SK-N-SH treated with all-trans-retinoic acid at 6 μM for 48 hours (cell line): ENCODE data around the gene ANKRD26.

ENCODE experiments used
- CSDC2 ChIP-seq: fragments of 250-450 bp; sonication (Bioruptor Pico); IDR thresholded peaks from 2 replicates; pipeline ENCODE4 v1.5.0; 2020; ENCODE audit warnings: mild to moderate bottlenecking, moderate library complexity
- ESRRG ChIP-seq: fragments of 250-450 bp; sonication (Bioruptor Pico); IDR thresholded peaks from 2 replicates; pipeline ENCODE4 v1.6.1; 2021; ENCODE audit warnings: mild to moderate bottlenecking
- GLIS3 ChIP-seq: fragments of 250-450 bp; sonication (Bioruptor Pico); IDR thresholded peaks from 2 replicates; pipeline ENCODE4 v1.5.0; 2020; ENCODE audit warnings: mild to moderate bottlenecking, moderate library complexity
- PPARA ChIP-seq: fragments of 250-450 bp; sonication (Bioruptor Pico); IDR thresholded peaks from 2 replicates; pipeline ENCODE4 v1.5.0; 2020; ENCODE audit warnings: mild to moderate bottlenecking, borderline replicate concordance
- TCF4 ChIP-seq: fragments of 250-450 bp; sonication (Bioruptor Pico); IDR thresholded peaks from 2 replicates; pipeline ENCODE4 v1.8.0; 2021; ENCODE audit warnings: mild to moderate bottlenecking, moderate library complexity, borderline replicate concordance
- ZFP30 ChIP-seq: fragments of 450-650 bp; formaldehyde crosslinking; IDR thresholded peaks from 2 replicates; pipeline ENCODE4 v1.5.0; 2022; ENCODE audit warnings: mild to moderate bottlenecking, moderate library complexity
- ZNF8 ChIP-seq: fragments of 450-650 bp; formaldehyde crosslinking; IDR thresholded peaks from 2 replicates; pipeline ENCODE4 v1.5.0; 2020; ENCODE audit warnings: mild to moderate bottlenecking, moderate library complexity
- TF ChIP-seq, protein P1 (sequence below): fragments of 250-450 bp; sonication (Bioruptor Pico); IDR thresholded peaks from 2 replicates; pipeline ENCODE4 v1.5.1; 2021; ENCODE audit warnings: mild to moderate bottlenecking, moderate library complexity
- TF ChIP-seq, protein P2 (sequence below): fragments of 250-450 bp; sonication (Bioruptor Pico); IDR thresholded peaks from 2 replicates; pipeline ENCODE4 v1.5.1; 2020; ENCODE audit warnings: low read depth, mild to moderate bottlenecking, moderate library complexity
- TF ChIP-seq, protein P3 (sequence below): fragments of 250-450 bp; sonication (Bioruptor Pico); IDR thresholded peaks from 2 replicates; pipeline ENCODE4 v1.5.0; 2020; ENCODE audit warnings: mild to moderate bottlenecking, moderate library complexity
- TF ChIP-seq, protein P4 (sequence below): fragments of 250-450 bp; sonication (Bioruptor Pico); IDR thresholded peaks from 2 replicates; pipeline ENCODE4 v1.8.0; 2020; ENCODE audit warnings: mild to moderate bottlenecking, moderate library complexity, borderline replicate concordance

DNA sequence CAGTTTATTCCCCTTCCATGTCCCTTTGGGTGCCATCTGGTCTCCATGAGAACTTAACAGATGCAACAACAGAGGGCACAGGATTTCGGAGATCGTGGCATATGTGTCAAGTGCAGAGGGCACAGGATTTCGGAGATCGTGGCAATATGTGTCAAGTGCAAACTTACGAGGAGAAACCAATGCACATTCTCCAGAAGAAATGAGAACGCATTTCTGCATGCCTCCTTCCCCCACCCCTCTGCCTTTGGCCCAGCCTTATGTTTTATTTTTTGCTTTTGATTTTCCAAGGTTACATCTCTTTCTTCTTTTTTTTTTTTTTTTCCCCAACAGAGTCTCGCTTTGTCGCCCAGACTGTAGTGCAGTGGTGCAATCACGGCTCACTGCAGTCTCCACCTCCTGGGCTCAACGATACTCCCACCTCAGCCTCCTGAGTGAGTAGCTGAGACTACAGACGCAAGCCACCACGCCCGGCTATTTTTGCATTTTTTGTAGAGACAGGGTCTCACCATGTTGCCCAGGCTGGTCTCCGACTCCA, 586 bp upstream of the ANKRD26 start:
- no peak for TF ChIP-seq CSDC2 (CRISPR knock-in tag)
- TF ChIP-seq, protein P1, sequence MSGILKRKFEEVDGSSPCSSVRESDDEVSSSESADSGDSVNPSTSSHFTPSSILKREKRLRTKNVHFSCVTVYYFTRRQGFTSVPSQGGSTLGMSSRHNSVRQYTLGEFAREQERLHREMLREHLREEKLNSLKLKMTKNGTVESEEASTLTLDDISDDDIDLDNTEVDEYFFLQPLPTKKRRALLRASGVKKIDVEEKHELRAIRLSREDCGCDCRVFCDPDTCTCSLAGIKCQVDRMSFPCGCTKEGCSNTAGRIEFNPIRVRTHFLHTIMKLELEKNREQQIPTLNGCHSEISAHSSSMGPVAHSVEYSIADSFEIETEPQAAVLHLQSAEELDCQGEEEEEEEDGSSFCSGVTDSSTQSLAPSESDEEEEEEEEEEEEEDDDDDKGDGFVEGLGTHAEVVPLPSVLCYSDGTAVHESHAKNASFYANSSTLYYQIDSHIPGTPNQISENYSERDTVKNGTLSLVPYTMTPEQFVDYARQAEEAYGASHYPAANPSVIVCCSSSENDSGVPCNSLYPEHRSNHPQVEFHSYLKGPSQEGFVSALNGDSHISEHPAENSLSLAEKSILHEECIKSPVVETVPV (CRISPR knock-in tag), result no peak
- no peak for TF ChIP-seq GLIS3 (CRISPR knock-in tag)
- TF ChIP-seq, protein P2, sequence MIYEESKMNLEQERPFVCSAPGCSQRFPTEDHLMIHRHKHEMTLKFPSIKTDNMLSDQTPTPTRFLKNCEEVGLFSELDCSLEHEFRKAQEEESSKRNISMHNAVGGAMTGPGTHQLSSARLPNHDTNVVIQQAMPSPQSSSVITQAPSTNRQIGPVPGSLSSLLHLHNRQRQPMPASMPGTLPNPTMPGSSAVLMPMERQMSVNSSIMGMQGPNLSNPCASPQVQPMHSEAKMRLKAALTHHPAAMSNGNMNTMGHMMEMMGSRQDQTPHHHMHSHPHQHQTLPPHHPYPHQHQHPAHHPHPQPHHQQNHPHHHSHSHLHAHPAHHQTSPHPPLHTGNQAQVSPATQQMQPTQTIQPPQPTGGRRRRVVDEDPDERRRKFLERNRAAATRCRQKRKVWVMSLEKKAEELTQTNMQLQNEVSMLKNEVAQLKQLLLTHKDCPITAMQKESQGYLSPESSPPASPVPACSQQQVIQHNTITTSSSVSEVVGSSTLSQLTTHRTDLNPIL (CRISPR knock-in tag), result no peak
- TF ChIP-seq, protein P3, sequence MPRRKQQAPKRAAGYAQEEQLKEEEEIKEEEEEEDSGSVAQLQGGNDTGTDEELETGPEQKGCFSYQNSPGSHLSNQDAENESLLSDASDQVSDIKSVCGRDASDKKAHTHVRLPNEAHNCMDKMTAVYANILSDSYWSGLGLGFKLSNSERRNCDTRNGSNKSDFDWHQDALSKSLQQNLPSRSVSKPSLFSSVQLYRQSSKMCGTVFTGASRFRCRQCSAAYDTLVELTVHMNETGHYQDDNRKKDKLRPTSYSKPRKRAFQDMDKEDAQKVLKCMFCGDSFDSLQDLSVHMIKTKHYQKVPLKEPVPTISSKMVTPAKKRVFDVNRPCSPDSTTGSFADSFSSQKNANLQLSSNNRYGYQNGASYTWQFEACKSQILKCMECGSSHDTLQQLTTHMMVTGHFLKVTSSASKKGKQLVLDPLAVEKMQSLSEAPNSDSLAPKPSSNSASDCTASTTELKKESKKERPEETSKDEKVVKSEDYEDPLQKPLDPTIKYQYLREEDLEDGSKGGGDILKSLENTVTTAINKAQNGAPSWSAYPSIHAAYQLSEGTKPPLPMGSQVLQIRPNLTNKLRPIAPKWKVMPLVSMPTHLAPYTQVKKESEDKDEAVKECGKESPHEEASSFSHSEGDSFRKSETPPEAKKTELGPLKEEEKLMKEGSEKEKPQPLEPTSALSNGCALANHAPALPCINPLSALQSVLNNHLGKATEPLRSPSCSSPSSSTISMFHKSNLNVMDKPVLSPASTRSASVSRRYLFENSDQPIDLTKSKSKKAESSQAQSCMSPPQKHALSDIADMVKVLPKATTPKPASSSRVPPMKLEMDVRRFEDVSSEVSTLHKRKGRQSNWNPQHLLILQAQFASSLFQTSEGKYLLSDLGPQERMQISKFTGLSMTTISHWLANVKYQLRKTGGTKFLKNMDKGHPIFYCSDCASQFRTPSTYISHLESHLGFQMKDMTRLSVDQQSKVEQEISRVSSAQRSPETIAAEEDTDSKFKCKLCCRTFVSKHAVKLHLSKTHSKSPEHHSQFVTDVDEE (CRISPR knock-in tag), result no peak
- TF ChIP-seq PPARA (CRISPR knock-in tag), result no peak
- TF ChIP-seq, protein P4, sequence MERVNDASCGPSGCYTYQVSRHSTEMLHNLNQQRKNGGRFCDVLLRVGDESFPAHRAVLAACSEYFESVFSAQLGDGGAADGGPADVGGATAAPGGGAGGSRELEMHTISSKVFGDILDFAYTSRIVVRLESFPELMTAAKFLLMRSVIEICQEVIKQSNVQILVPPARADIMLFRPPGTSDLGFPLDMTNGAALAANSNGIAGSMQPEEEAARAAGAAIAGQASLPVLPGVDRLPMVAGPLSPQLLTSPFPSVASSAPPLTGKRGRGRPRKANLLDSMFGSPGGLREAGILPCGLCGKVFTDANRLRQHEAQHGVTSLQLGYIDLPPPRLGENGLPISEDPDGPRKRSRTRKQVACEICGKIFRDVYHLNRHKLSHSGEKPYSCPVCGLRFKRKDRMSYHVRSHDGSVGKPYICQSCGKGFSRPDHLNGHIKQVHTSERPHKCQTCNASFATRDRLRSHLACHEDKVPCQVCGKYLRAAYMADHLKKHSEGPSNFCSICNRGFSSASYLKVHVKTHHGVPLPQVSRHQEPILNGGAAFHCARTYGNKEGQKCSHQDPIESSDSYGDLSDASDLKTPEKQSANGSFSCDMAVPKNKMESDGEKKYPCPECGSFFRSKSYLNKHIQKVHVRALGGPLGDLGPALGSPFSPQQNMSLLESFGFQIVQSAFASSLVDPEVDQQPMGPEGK, result no peak
- no peak for TF ChIP-seq ZFP30 (CRISPR knock-in tag)
- TF ChIP-seq ESRRG (CRISPR knock-in tag), result no peak
- no peak for TF ChIP-seq ZNF8 (CRISPR knock-in tag)
- no peak for TF ChIP-seq TCF4 (CRISPR knock-in tag)
